Measurements from ENCODE around the gene TMEM238L.

Gene TMEM238L

DNA sequence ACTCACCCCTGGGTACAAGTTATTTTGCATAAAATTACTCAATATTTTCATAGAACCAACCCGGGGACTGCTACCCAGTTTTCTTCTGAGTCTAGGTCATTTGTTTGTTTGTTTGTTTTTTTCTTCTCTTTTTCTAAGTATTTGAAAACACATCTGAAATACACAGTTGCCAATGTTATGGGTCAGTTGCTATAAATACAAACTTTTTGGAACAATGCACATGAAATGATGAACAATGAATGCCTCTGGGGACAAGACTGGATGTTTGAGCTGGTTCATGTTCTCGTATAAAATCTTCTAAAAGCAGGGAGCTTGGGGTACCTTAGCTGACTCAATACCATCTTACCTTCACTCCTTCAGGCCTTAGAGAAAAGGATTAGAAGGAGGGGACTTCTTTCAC, 30.5 kb downstream of the TMEM238L start:
- no peak for DNase-seq (ENCODE audit: low read depth, low spot score)

DNA sequence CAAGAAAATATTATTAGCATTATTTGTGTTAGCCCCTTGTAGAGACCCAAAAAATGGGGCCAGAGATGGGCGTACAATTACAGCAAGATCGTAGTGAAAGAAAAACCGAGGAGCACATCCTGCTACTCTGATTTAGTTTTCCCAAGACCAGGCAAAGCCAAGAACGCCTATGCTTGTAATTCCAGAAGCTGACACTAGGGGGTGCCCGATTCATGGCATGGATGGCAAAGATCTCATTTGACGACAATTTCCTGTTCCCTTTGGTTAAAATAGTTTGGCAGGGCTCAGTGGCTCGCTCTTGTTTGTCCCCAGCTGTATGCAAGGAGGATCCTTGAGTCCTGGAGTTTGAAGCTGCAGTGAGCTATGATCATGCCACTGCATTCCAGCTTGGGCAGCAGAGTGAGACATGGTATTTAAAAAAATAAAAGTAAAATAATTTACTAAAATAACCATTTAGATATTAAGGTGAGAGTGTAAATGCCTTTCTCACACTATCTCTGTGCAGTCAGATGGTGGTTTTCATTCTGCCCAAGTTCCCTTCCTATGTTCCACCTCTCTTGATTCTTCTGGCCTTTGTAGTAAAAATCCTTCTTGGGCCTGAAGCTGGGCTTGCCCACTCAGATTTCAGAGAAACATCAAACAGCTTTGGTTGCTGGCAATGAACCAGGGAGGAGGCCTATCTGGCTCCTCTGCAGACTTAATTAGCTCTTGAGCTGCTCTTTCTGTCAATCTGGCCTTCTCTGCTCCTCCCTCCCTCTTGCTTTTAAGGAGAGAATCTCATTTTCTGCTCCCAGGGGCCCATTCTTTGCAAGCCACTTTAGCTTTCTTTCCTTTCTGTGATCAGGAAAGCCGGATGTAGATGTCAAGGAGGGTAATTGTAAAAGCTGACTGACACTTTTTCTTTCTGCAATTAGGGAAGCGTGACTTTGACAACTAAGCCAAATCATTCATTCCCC, 31.2 kb downstream of the TMEM238L start:
- no peak for DNase-seq (ENCODE audit: low read depth, low spot score)

DNA sequence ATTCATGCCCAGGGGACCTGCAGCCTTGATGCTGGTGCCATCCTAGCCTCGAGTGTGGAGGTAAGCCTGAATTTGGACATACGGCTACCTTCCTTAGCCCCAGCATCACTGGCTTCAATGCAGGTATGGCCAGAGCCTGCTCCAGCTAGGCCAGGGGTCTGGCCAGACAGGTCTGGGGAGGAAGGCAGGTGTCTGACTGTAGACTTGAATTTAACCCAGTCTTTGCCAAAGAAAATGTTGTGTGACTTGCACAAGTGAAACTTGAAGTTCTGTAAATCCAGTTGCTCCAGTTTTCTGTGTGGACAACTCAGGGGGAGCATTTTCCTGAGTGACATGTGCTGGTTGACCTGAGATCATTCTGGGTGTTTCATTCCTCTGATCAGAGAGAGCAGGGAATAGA, 32.8 kb downstream of the TMEM238L start:
- no peak for DNase-seq (ENCODE audit: low read depth, low spot score)

DNA sequence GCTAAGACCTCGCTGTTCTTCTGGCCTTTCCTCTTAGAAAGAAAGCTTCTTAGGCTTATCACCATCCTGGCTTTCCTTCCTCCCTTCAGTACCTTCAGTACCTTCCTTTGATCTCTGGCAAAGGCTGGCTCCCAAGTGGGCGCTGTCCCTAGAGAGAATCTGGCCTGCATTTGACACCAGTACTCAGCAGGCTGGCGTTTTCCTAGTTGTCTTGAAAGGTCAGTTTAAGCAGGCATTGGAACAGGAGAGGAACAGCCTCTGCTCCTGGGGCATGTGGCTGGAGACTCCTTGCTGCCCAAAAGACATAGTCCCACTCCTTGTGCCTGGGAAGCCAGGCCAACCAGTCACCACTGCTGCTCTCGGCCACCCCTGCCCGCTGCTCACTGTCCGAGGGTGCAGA, 34.1 kb downstream of the TMEM238L start:
- no peak for DNase-seq (ENCODE audit: low read depth, low spot score)

DNA sequence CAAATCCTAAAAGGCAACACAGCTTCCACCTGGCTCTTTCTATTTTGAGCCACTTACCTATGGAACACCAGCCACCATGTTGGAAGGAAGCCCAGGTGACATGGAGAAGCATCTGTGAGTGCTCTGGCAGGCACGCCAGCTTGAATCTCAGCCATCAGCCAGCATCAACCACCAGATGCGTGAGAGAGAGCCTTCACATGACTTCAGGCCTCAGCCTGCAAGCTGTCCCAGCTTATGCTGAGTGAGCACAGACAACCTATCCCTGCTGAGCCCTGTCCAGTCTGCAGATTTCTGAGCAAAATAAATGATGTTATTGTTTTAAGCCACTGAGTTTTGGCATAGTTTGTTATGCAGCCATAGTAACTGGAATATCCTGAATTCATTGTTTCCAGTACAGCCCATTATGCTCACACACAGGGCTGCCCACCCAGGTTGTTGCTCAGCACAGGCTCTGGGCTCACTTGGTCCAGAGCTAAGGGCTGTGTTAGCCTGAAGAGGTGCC, 35.1 kb downstream of the TMEM238L start:
- DNase-seq (ENCODE audit: low read depth, low spot score): no peak

DNA sequence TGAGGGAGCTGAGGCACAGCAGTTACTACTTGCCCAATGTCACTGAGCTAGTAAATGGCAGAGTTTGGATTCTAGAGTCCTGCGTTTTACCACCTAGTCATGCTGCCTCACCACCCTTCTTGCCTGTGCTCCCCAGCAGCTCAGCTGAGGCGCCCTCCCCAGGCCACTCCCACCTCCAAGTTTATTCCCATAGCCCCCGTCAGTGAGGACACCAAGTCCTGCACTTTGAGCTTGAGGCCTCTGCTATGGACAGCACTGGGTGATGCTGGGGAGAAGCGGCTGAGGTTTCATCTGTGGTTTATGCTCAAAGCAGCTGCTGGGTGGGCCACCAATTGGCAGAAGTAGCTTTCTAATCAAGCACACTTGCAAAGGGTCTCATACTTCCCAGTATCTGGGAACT, 36.7 kb downstream of the TMEM238L start:
- DNase-seq (ENCODE audit: low read depth, low spot score): no peak

DNA sequence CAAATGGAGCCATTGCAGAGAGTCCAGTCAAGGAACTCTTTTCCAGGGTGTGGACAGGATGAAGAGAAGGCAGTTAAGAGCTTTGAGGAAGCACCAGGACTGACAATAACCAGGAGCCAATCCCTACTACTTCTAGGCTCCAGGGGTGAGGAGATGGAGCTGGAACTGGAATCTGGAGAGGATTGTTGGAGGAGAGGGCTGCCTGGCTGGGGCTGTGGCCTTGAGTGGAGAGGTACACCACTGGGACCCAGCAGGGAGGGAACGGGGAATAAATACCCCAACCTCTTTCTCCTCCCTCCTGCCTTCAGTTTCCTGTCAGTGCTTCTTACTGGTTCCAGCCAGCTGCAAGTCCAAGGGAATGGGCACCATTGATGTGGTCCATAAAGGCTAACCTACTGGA, 41.9 kb downstream of the TMEM238L start:
- no peak for DNase-seq (ENCODE audit: low read depth, low spot score)

DNA sequence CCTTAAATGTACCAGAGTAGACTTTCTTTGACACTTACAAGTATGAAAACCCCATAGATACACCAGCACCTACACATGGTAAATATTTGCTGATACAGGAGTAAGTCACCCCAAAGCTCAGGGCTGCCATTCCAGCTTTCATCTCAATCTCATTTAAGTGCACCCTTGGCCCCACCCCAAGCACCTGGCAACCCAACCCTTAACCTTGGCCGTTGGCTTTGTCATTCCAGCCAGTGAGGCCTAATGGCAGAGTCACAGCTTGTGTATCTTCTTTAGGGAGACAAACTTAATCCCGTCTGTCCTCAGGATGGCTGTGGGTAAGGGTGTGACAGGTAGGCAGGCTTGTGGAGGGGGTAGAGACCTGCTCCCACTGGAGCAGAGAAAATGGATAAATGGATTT, 42.6 kb downstream of the TMEM238L start:
- no peak for DNase-seq (ENCODE audit: low read depth, low spot score)

DNA sequence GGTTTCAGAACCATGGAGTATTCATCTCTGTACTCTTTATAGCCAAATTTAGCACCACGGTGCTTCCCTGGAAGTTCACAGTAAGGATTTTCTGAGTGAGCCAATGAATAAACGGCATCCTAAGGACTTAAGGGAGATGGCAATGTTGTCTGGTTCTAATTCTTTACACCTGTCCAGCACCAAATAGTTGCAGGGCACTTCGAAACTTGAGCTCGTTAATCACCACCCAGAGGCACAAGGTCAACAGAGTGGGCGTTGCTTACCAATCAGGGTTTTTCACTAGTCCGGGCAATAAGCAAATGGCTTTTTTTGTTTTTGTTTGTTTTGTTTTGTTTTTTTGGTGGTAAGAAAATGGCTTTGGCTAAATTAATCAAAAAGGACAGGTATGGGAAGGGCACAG, 45.8 kb downstream of the TMEM238L start:
- no peak for DNase-seq (ENCODE audit: low read depth, low spot score)

DNA sequence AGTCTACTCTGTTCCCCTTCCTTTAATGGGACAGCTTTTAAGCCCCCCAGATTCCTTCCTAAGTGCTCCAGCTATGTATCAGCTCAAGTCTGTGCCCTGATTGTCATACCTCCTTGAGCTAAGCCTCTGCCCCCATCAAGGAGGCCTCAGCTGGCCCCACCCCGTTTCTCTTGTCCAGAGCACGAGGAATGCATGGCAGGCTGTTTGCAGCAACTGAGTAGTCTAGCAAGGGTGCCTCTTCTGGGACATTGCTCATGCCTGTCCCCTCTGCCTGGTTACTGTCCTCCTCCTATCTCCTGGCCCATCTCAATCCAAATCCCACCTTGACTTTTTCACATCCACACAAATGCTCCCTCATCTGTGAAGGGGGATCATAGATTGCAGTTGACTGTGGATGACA, 46.3 kb downstream of the TMEM238L start:
- no peak for DNase-seq (ENCODE audit: low read depth, low spot score)

DNA sequence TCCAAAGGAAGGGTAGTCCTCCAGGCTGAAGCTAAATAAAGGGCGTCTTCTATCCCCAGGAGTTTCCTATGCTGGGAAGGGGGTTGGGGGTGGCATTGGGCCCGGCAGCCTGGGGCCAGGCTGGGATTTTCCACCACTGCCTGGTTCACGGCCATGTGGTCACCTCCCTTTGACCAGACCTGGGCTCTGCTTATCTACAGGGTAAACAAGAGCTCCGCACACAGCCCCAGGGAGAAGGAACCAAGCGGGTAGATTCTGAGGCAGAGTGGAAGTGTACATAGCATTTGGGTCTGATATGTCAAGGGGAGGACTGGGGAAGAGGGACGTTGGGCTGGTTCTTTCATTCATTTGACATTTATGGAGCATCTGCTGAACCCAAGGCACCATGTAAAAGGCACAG, 46.8 kb downstream of the TMEM238L start:
- DNase-seq (ENCODE audit: low read depth, low spot score): no peak

DNA sequence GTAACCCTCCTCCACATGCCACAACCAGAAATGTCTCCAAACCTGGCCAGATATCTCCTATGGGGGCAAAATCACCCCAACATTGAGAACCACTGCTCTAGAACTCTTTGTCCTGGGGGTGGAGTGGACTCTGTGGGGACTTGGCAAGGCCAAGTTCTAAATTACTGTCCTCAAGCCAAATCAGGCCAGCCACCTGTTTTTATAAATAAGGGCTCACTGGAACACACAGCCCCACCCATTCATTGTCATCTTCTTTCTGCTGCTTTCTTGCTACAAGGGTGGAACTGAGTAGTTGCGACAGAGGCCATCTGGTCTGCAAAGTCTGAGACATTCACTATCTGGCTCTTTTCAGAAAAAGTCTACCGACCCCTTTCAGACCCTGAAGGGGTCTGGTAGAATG, 47.3 kb downstream of the TMEM238L start:
- no peak for DNase-seq (ENCODE audit: low read depth, low spot score)

DNA sequence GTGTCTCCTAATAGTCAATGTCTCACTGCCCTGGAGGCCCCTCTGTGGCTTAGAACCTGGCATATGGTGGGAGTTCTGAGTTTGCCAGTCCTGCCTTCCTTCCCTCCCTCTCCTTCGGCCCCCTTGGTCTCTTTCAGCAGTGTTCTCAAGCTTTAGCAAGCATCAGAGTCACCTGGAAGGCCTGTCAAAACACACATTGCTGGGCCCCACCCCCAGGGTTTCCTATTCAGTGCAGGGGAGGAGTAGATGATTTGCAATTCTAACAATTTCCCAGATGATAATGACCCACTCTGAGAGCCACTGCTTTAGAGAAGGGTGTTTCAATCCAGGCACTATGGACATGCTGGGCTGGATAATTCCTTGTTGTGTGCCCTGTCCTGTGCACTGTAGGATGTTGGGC, 47.7 kb downstream of the TMEM238L start:
- DNase-seq (ENCODE audit: low read depth, low spot score): no peak

DNA sequence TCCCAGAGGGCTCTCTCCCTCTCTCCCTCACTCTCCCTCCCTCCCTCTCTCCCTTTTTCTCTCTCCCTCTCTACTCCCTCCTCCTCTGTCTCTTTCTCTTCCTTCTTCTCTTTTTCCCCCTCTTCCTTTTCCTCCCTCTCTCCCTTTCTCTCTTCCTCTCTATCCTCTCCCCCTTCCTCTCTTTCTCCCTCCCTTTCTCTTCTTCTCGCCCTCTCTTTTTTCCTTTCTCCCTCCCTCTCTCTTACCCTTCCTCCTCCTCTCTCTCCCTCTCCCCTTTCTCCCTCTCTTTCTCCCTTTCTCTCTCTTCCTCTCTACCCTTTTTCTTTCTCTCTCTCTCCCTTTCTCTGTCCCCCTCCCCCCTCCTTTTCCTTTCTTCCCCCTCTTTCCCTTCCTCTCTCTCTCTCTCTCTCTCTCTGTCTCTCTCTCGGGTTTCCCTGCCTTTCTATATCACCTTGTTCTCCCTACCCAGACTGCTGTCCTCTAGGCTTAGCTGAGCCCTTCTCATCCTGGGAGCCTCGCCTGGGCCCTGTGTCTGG, 48.2 kb downstream of the TMEM238L start:
- DNase-seq (ENCODE audit: low read depth, low spot score): no peak

DNA sequence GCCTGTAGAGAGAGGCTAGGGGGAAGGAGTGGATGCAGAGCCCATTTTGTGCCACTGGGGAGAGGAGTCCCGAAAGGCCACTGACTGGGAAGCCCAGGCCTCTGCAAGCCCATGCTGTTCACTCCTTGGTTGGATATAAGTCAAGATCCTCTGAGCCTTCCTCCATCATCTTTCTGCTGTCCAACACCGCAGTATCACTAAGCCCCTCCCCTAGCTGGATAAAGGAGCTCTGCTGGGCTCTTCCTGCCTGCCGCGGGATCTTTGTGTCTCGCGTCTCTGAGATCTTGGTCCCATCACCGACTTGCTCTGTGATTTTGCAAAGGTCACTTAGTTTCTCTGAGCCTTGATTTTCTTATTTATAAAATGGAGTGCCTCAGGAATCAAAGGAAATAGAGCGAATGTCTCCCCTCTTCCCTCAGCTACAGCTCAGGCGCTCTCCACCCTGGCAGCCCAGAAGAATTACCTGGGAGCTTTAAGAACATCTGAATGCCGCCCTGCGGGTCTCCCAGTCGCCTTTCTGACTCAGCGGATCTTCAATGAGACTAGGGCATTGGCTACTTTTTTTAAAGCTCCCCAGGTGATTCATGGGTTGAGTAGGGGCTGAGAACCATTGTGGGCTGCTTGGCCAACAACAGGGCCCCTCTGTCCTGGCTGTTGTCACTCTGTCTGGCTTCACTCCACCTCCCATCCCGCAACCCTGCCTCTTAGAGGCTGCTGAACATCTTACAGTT, 48.9 kb downstream of the TMEM238L start:
- no peak for DNase-seq (ENCODE audit: low read depth, low spot score)

DNA sequence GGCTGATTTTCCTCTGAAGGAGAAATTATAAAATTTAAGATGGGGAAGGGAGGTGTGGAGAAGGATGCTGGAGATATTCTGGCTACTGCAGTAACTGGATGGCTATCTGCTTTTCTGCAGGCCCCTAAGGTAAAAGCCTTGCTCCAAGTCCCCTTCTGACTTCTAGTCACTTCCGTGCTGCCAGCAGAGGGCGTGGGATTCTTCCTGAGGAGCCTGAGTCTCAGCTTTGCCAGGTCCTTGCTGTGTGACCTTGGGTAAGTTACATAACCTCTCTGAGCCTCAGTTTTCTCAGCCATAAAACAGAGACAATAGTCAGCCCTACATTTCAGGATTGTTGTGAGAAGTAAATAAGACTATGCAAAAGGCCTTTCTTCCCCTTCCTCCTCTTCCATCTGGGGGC, 49.8 kb downstream of the TMEM238L start:
- DNase-seq (ENCODE audit: low read depth, low spot score): no peak

DNA sequence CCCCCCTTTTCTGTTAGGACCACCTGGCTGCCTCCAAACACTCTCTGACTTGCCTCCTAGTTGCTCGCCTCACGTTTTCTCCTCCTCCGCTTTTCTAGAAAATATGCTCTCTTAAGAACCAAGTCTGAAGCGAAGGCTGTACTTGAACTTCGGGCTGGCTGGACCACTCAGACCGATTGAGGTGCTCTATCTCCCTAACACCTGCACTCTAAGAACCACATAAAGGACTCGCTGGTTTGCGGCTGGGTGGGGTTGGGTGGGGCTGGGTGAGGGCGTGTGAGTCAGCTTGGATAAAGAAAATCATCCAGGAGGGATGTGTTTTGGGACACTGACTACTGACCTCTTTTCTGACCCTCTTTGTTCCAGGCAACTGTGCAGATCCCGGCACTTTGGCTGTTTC, 51.2 kb downstream of the TMEM238L start:
- no peak for DNase-seq (ENCODE audit: low read depth, low spot score)

DNA sequence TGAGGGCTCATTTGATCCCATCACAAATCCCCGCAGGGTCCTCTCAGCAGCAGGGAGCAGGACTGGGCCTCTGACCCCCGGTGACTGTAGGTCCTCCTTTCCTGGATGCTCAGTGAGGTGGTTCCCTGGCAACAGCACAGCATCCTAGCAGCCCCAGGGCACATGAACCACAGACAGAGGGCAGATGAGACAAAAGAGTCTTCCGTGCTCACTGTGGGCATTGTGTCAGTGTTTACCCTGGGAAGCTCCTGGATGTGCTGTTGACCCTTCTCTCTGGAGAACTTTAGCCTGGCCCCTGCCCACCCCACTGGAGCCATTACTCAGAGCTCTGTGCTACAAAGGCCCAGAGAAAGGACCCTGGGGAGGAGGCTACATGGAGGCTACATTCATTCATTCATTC, 52.3 kb downstream of the TMEM238L start:
- DNase-seq (ENCODE audit: low read depth, low spot score): no peak

DNA sequence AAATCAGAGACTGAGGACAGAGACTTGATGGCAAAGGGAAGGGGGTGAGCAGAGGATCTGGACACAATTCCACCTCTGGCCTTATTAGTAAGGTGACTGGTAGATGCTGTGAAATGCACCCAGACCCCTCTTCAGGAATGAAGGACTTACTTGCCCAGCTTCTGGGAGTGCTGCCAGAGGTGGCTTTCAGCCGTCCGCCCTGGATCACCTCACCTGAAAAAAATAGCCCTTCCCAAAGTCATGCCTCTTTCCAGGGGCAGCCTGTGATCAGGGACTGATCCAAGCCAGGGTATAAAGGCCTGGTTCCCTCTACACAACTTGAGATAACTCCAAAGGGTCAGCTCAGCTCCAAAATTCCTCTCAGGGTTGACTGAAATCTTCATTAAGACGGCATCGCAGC, 53.7 kb downstream of the TMEM238L start:
- DNase-seq (ENCODE audit: low read depth, low spot score): no peak

DNA sequence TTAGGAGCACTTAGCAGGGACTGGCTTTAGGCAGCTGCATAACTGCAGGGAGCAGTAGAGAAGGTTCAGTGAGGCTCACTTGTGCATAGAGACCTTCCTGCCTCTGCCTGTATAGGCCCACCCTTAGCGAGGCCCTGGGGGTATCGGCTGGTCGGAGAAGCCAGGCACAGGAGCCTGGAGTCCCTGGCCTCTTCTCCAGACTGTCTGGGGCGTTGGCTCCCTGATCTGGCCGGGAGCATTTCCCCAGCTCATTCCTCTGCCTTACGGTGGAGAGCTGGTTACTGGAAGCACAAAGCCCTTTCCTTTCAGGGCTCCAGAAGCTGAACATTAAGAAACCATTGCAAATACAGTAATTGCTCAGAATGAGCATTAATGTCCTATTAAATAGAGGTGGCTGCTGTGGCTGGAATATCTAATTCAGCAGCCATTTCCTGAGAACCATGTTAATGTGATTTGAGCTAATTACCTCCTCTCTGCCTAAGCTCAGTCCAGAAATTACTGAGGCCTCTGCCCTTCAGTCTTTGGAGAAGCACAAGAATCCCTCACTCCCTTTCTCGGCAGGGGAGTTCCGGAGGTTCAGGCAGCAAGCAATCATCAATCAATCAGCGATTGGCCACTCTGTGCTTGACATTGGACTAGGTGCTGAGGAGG, 55.2 kb downstream of the TMEM238L start:
- no peak for DNase-seq (ENCODE audit: low read depth, low spot score)

DNA sequence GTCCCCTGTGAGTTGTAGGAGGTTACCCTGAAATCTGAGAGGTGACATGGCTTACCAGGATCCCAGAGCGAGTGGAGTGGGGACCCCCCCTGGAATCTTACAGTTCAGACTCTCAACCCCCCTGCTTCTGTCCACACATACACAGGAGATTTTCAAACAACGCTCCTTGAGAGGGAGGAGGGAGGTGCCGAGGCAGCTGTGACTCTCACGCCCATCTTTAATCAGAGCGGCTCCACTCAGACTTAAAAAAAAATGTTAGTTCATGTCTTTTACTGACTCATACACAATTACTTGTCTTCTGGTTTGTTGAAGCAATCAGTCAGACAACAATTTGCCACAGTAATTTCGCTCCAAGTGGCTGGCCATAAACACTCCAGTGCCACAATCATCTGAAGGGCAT, 58.7 kb downstream of the TMEM238L start:
- no peak for DNase-seq (ENCODE audit: low read depth, low spot score)

Measured in activated CD4-positive, CD25-positive, alpha-beta regulatory T cell treated with anti-CD3 and anti-CD28 coated beads, Interleukin-2, amount 50 U/mL, for 16 hours (primary cell).